Measurements from ENCODE around the gene NANOS3.
"Not testable (repeated sequence)": the region's sequence is repeated elsewhere in the genome, so short reads cannot be mapped to it uniquely, and the experiment has no call there.

NANOS3 gene

GRCh38 chr19:13843104-13843921, 33.6 kb upstream of the NANOS3 start:
- no peak for DNase-seq (ENCODE audit: low read depth in 2 of 2, low spot score in 1 of 2)

- DNase-seq (ENCODE audit: low read depth in 2 of 2, low spot score in 1 of 2) = no peak
These were observed 32.8 kb upstream of the NANOS3 start for GRCh38 chr19:13844130-13844631.

- DNase-seq (ENCODE audit: low read depth in 2 of 2, low spot score in 1 of 2) = peak; percentile 95 to 96
These were observed 30.2 kb upstream of the NANOS3 start for GRCh38 chr19:13846557-13847406.

- DNase-seq (ENCODE audit: low read depth in 2 of 2, low spot score in 1 of 2) = peak in 1 of 2 donors; percentile 77
These were observed 29.3 kb upstream of the NANOS3 start for GRCh38 chr19:13847407-13848339.

- DNase-seq (ENCODE audit: low read depth in 2 of 2, low spot score in 1 of 2) = no peak
These were observed 28.6 kb upstream of the NANOS3 start for GRCh38 chr19:13848340-13848677.

- no peak for DNase-seq (ENCODE audit: low read depth in 2 of 2, low spot score in 1 of 2)
These were observed 27.9 kb upstream of the NANOS3 start for GRCh38 chr19:13848798-13849676.

- DNase-seq (ENCODE audit: low read depth in 2 of 2, low spot score in 1 of 2) = no peak
These were observed 26.7 kb upstream of the NANOS3 start for GRCh38 chr19:13849991-13850909.

GRCh38 chr19:13850910-13851733, 25.8 kb upstream of the NANOS3 start:
- DNase-seq (ENCODE audit: low read depth in 2 of 2, low spot score in 1 of 2) = no peak

GRCh38 chr19:13851734-13852114, 25.2 kb upstream of the NANOS3 start:
- not testable (repeated sequence) for DNase-seq (ENCODE audit: low read depth in 2 of 2, low spot score in 1 of 2)

GRCh38 chr19:13852171-13852707, 24.7 kb upstream of the NANOS3 start:
- DNase-seq (ENCODE audit: low read depth in 2 of 2, low spot score in 1 of 2) = not testable (repeated sequence)

- no peak for DNase-seq (ENCODE audit: low read depth in 2 of 2, low spot score in 1 of 2)
These were observed 20.4 kb upstream of the NANOS3 start for GRCh38 chr19:13856497-13856896.

- DNase-seq (ENCODE audit: low read depth in 2 of 2, low spot score in 1 of 2) = no peak
These were observed 17.5 kb upstream of the NANOS3 start for GRCh38 chr19:13859361-13859880.

GRCh38 chr19:13860679-13861391, 16.1 kb upstream of the NANOS3 start:
- no peak for DNase-seq (ENCODE audit: low read depth in 2 of 2, low spot score in 1 of 2)

GRCh38 chr19:13861392-13861713, 15.6 kb upstream of the NANOS3 start:
- no peak for DNase-seq (ENCODE audit: low read depth in 2 of 2, low spot score in 1 of 2)

- DNase-seq (ENCODE audit: low read depth in 2 of 2, low spot score in 1 of 2) = peak; percentile 75 to 83
These were observed 15.0 kb upstream of the NANOS3 start for GRCh38 chr19:13861714-13862531.

GRCh38 chr19:13864046-13864666, 12.8 kb upstream of the NANOS3 start:
- DNase-seq (ENCODE audit: low read depth in 2 of 2, low spot score in 1 of 2) = no peak
